Thyroid gland (tissue), 4 donors: ENCODE data around the gene GPR183. TPM values are rescaled to one million over a fixed set of nuclear protein-coding genes. Genes with fewer than 3 reads are reported as not detected.
A peak's percentile ranks its signal among the peaks of the same experiment; 100 is the strongest.

Experiments
- DNase-seq, 2 donors: peaks; one replicate each; pipeline ENCODE4 v3.0.0-alpha.2; 2019
- H3K27ac ChIP-seq, 3 donors: fragments of 200-600 bp; sonication (generic); 1 replicate in 2 of 3; 2 replicates in 1 of 3; pipeline ENCODE4 v1.5.1; 2016 to 2019; ENCODE audit warnings: mild to moderate bottlenecking in 1 of 3, moderate library complexity in 1 of 3
- H3K27me3 ChIP-seq: fragments of 200-600 bp; sonication (generic); one replicate; pipeline ENCODE4 v1.5.1; 2019
- H3K36me3 ChIP-seq, 2 donors: fragments of 200-600 bp; sonication (generic); one replicate each; pipeline ENCODE4 v1.5.1; 2016 to 2019
- H3K4me1 ChIP-seq, 2 donors: fragments of 200-600 bp; sonication (generic); one replicate each; pipeline ENCODE4 v1.5.1; 2017 to 2019
- H3K4me3 ChIP-seq, 3 donors: fragments of 200-600 bp; sonication (generic); replicated peaks in 1 of 3; 1 replicate in 2 of 3; 2 replicates in 1 of 3; pipeline ENCODE4 v1.5.1; 2016; ENCODE audit warnings: mild to moderate bottlenecking in 1 of 3
- H3K9me3 ChIP-seq: fragments of 200-600 bp; sonication (generic); one replicate; pipeline ENCODE4 v1.5.1; 2017
- CTCF ChIP-seq, 6 experiments: fragments of 200-600 bp in 3 of 6; fragments of 450-650 bp in 3 of 6; sonication (generic) in 3 of 6; IDR thresholded peaks; one replicate each; pipeline ENCODE4 v1.5.1; 2016 to 2019; ENCODE audit warnings: antibody characterized with exemption in 6 of 6, mild to moderate bottlenecking in 2 of 6, inconsistent platforms in 1 of 6, moderate library complexity in 1 of 6
- POLR2A ChIP-seq, 2 donors: fragments of 450-650 bp; IDR thresholded peaks; one replicate each; pipeline ENCODE4 v1.6.1; 2017; ENCODE audit warnings: antibody characterized with exemption in 2 of 2, mild to moderate bottlenecking in 2 of 2, moderate library complexity in 1 of 2
- WGBS, 2 donors: methylation state at CpG; one replicate each; pipeline ENCODE4 v1.1.5; 2017; 5-methylcytosine and 5-hydroxymethylcytosine counted together
- intact Hi-C: fragments of 100-400 bp; cut with DNase I; formaldehyde crosslinking; loops from one replicate; pipeline ENCODE4 v1.15.1; 2023
- total RNA-seq, 4 donors: library from RNA; depleted of rRNA; stranded (reverse); fragments of >200 nt; gene quantifications; one replicate each; pipeline ENCODE4 v1.2.3, GENCODE V29; 2016

Gene GPR183
- 1 to 10 TPM; 2.5 to 9.7 (median 5.1) TPM for total RNA-seq

DNA sequence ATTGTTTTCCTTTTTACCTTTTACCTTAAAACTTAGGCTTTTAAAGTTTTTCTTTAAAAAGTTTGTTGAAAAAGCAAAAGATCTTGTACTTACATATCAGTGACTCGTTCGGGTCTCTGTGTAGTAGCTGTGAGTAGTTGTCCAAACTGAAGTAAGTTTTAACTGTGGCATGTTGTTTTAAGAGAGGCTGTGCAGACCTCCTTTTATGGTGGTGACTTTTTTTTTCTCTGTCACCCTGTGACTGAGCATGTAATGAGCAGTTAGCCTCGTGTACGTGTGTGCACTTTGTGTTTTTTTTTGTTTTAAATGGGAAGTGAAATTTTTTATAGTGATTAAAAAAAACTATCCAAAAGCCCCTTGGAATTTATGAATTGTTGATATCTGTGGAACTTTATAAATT lies at the start of gene GPR183:
Gene GPR183 (minus strand): TSS at position 153 of the 400 bp plus-strand sequence. CDS start 11,254 bp downstream, outside the sequence.
- Histone ChIP-seq H3K4me3 (no peak within 1 kb of the TSS), H3K27me3 (no peaks in the 10 kb centered on the region), H3K27ac (peak within 1 kb of the TSS; percentile 86 to 95 (median 92)), H3K36me3 (no peaks in the 10 kb centered on the region), H3K9me3 (no peaks in the 10 kb centered on the region), H3K4me1 (peaks cover 21 to 30% of the 10 kb centered on the region in 2 donors)
- TF ChIP-seq CTCF (IDR thresholded peaks at IDR 0.05): no peak
- TF ChIP-seq POLR2A (IDR thresholded peaks at IDR 0.05): peak in 1 of 2 donors; percentile 73
- no peak for DNase-seq
- intact Hi-C loops: no loop called here
- 6 to 20% methylated on average over 4 of the region's 4 CpGs for WGBS, 2 donors

DNA sequence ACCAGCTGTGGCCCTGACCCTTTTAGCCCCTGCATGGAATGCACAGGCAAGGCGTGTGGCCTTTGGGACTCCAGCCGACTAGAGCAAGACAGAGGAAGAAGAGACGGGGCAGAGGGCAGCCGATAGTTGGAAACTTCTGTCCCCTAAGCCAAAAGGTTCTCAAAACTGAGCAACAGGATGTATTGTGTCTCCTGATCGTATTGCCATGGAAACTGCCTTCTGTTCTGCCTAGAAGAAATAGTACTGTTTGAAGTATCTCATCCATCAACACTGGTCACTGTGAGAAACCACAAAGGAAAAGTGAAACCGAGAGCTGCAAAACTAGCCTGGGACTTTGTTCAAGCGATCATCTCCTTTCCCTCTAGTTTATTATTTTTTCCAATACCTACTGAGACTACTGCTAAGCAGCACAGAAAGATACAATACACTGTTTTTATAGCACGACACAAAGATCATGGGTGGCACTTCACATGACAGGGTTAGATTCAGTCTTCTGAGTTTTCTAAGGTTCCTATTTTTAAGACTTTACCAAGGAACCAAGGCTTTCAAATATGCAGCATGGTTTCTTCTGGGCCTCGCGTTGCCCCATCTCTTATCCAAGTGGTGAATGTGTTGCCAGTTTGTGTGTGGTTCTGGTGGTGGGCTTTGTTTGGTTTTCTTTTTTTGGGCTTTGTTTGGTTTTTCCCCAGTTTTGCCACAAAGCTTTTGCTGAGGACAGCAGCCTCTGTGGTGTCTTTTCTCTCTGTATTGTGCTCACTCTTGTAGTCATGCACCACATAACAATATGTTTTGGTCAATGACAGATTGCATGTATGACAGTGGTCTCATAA lies 49.3 kb upstream of the GPR183 start:
- H3K9me3 ChIP-seq: no peaks in the 10 kb centered on the region
- intact Hi-C loops: no loop called here
- DNase-seq: no peak
- no peaks in the 10 kb centered on the region for H3K27me3 ChIP-seq
- peaks cover 3 to 15% of the 10 kb centered on the region in 2 donors for H3K4me1 ChIP-seq
- no peak for TF ChIP-seq CTCF (IDR thresholded peaks at IDR 0.05)
- TF ChIP-seq POLR2A (IDR thresholded peaks at IDR 0.05): no peak
- H3K27ac ChIP-seq: peak overlapping the region in 2 of 3 donors; percentile 25 to 51
- 57 to 68% methylated on average over 9 to 10 of the region's 10 CpGs for WGBS, 2 donors
- no peak overlapping the region for H3K4me3 ChIP-seq
- H3K36me3 ChIP-seq: peaks cover 0 to 5% of the 10 kb centered on the region in 2 donors

DNA sequence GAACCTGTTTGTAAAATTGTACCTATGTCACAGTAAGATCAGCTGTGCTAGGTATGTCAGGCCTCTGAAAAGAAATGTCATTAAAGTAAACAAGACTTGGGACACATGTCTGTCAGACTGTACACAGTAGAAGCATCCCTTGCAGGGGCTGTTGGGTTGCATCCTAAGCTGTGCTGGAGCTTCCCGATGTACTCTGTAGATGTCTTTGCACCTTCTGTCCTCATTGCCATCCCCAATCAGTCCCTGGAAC lies 48.7 kb upstream of the GPR183 start:
- H3K4me1 ChIP-seq: peaks cover 3 to 15% of the 10 kb centered on the region in 2 donors
- TF ChIP-seq CTCF (IDR thresholded peaks at IDR 0.05) (no peak), POLR2A (IDR thresholded peaks at IDR 0.05) (no peak)
- DNase-seq: no peak
- peaks cover 0 to 5% of the 10 kb centered on the region in 2 donors for H3K36me3 ChIP-seq
- no peaks in the 10 kb centered on the region for H3K9me3 ChIP-seq
- 50 to 80% methylated on average over 1 of the region's 1 CpG for WGBS, 2 donors
- no peak overlapping the region for H3K4me3 ChIP-seq
- intact Hi-C loops: no loop called here
- peak overlapping the region in 1 of 3 donors; percentile 25 for H3K27ac ChIP-seq
- H3K27me3 ChIP-seq: no peaks in the 10 kb centered on the region

GRCh38 chr13:99355267-99356011 lies 48.2 kb upstream of the GPR183 start:
- H3K4me1 ChIP-seq: peaks cover 0 to 15% of the 10 kb centered on the region in 2 donors
- intact Hi-C loops: no loop called here
- no peak for DNase-seq
- H3K9me3 ChIP-seq: no peaks in the 10 kb centered on the region
- peak overlapping the region in 1 of 3 donors; percentile 25 for H3K27ac ChIP-seq
- no peaks in the 10 kb centered on the region for H3K27me3 ChIP-seq
- TF ChIP-seq POLR2A (IDR thresholded peaks at IDR 0.05) (no peak), CTCF (IDR thresholded peaks at IDR 0.05) (no peak)
- WGBS, 2 donors: 92 to 97% methylated on average over 14 to 15 of the region's 18 CpGs
- no peak overlapping the region for H3K4me3 ChIP-seq
- peaks cover 0 to 5% of the 10 kb centered on the region in 2 donors for H3K36me3 ChIP-seq
